UCSD-AML1 (cell line): ENCODE results near the gene NFU1.
"Not testable (repeated sequence)": the region's sequence is repeated elsewhere in the genome, so short reads cannot be mapped to it uniquely, and the experiment has no call there.

Experiments
- DNase-seq: peaks from one replicate; lab custom pipeline; 2025; ENCODE audit not compliant: unreplicated experiment; lab: John Stamatoyannopoulos, UW

The NFU1 gene

DNA sequence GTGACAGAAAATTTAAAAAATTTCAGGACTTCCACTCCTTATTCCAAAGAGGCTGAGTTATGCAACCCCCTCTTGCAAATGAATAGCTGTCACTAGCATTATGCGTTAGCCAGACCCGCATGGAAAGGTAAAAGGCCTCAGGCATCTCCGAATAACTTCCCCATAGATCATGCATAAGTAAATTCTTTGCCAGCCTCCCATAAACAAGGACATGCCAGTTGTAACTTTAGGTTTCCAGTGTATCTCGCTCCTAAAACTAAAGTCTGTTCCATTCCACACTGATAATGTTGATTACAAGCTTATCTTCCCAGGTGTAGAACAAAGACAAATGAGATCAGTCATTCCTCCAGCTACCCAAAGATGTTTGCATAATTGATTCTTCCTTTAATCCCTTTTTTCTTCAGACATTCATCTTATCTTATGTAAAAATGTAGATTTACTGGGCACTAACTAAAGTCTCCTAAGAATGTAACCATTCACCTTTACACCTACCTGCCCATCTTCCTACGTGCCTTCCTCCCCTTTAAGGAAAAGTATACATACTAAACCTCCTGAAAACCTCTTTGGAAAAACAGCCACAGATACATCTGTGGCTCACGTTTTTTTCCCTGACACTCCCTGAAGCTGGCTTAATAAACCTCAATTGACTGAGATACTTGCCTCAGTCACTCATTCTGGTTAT is 13.6 kb upstream of the NFU1 start:
- no peak for DNase-seq

- no peak for DNase-seq
Observed at GRCh38 chr2:69449906-69450305, 12.7 kb upstream of the NFU1 start.

DNA sequence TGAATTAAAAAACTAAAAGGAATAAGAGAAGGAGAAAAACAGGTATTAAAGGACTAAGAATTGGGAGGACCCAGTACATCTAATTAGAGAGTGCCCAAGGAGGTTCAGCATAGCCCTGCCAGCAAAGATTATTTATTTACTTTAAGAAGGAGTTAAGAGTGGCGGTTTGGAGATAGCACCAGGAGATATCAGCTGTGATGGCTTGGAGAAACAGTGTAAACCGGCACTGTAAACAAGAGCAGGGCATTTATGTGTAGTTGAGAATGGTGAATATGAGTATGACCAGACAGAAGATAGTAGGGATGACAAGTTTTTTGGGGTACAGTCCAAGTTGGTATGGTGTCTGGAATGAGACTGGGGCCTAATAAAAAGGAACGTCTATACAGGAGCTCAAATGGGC is 6.4 kb upstream of the NFU1 start:
- DNase-seq = not testable (repeated sequence)

DNA sequence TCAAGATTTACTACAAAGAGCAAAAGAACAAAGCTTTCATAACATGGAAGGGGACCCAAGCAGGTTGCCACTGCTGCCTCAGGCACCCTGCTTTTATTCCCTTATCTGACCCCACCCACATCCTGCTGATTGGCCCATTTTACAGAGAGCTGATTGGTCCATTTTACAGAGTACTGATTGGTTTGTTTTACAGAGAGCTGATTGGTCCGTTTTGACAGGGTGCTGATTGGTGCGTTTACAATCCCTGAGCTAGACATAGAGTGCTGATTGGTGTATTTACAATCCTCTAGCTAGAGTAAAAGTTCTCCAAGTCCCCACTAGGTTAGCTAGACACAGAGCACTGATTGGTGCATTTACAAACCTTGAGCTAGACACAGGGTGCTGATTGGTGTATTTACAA is 2.3 kb upstream of the NFU1 start:
- DNase-seq = not testable (repeated sequence)

GRCh38 chr2:69438580-69438979 is 1.3 kb upstream of the NFU1 start:
- DNase-seq = no peak

GRCh38 chr2:69437751-69438154 is 518 bp upstream of the NFU1 start:
- DNase-seq = no peak

DNA sequence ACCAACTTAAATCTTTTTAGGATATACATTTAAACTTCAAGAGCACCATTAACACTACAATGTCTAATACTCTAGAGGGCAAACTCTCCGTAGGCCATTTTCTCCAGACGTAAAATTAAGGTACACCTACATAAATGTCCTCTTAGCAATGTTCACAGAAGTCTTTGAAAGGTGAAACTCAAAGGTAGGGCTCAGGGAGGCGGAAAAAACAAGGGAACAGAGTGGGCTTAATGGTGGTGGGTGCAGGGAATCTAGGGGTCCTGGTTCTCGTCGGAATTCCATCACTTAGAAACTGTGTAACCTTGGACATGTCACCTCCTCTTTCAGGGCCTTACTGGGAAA is 668 bp downstream of the NFU1 start:
- no peak for DNase-seq

- DNase-seq = no peak
Observed at GRCh38 chr2:69434753-69435152, 2.5 kb downstream of the NFU1 start.

GRCh38 chr2:69429491-69430183 is 7.6 kb downstream of the NFU1 start:
- DNase-seq = no peak

DNA sequence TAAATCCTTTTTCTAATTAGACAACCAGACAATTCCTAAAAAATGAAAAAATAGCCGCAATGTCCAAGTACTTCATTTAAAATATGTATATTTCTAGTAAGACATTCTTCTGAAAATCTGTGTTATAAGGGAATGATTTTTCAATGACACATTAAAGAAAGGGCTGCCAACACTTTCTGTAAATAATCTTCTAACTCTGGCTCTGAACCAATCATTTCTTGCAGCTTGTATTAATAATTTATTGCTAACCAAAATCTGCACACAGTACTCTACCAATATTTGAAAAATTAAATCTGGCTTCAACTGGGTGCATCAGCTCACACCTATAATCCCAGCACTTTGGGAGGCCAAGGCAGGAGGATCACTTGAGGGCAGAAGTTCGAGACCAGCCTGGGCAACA is 8.3 kb downstream of the NFU1 start:
- DNase-seq = no peak

- DNase-seq = no peak
Observed at GRCh38 chr2:69424419-69424818, 12.8 kb downstream of the NFU1 start.

GRCh38 chr2:69422198-69422597 is 15.0 kb downstream of the NFU1 start:
- no peak for DNase-seq

- not testable (repeated sequence) for DNase-seq
Observed at GRCh38 chr2:69419111-69419510, 18.1 kb downstream of the NFU1 start.

DNA sequence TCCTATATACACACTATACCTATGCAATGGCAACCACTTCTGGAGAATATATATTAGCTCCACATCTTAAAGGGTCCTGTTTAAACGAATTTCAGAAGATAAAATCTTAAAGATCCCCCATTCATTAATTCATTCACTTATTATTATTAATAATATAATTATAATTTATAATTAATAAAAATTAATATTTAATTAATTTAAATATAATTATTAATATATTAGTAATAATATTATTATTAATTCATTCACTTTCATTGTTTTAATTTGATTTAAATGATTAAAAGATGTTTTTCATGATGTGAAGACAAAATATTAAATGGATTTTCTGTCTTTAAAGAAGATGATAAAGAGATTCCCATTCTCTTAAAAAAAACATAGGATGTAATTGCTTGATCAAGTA is 21.1 kb downstream of the NFU1 start:
- DNase-seq = no peak

DNA sequence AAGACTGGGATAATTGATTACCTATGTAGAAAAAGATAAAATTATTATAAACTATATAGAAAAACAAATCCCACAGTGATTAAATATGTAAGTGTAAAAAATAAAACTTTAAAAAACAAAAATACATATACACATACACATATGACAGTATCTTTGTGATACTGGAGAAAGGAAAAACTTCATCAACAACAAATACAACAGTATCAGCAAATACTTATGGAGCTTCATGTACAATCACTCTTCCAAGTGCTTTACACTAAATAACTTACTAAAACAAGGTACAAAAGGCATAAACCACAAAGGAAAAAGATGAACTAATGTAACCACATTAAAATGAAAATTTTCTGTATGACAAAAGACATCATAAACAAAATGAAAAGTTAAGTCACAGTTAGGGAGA is 26.1 kb downstream of the NFU1 start:
- no peak for DNase-seq

- DNase-seq = no peak
Observed at GRCh38 chr2:69405306-69405705, 31.9 kb downstream of the NFU1 start.

DNA sequence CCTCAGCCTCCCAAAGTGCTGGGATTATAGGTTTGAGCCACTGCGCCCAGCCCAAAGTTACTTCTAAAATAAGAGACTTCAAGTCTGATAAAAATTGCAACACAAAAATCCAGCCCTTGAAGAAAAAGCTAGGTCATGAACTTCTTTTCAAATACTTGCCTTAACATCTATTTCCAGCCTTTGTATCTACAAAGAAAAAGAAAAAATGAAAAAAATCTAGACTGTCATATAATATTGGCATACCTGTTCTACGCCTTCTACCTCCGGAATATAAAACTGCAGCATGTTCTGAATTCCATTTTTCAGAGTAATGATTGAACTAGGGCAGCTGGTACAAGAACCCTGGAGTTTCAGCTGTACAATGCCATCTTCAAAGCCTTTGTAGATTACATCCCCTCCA is 37.1 kb downstream of the NFU1 start:
- no peak for DNase-seq

DNA sequence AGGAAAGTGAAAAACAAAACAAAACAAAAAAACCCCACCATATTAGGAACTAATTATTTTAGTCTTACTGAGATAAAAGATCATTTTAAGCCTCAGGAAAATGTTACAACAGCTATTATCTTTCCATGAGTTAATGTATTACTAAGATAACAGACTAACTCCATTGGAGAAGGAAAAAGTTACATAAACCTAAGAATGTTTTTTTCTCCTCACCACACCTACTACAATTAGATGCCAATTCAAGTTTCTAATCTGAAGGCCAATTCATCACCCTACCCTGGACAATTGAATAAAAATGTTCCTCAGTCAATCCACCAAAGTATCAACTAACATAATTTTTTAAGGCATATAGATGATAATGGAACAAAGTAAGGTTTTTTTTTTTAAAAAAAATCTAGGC is 40.0 kb downstream of the NFU1 start:
- no peak for DNase-seq

GRCh38 chr2:69395866-69396265 is 41.4 kb downstream of the NFU1 start:
- DNase-seq = no peak

DNA sequence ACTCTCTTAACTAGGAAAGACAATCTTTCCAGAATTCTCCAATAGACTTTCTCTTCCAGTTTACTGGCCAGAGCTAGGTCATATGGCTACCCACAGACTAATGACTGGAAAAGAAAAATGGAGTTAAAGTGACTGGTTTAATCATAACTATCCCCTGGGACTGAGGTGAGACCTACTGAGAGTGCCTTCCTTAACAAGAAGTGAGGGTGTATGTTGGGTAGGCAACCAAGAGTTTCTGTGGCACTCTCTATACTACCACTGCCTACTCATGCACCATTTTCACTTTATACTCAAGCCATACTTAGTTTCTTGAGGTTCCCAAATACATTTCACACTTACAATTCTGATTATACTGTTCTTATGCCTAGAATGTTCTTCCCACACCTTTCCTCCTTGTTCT is 43.3 kb downstream of the NFU1 start:
- no peak for DNase-seq

GRCh38 chr2:69390471-69390870 is 46.8 kb downstream of the NFU1 start:
- DNase-seq = no peak

DNA sequence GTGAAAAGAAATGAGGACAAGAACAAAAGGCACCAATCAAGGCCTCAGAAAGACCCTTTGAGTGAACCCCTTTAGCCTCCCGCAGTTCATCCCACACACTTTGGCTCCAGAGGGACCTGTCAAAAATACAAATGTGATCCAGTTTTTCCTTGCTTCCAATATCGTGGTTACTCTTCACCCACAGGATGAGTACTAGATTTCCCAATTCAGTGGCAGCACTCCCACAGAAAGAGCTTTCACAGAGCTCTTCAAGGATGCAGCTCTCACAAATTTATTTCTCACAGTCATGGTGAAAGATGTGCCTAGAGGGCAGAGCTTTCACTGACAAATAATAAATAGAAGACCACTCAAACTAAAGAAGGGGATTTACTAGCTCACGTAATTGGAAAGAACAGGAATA is 47.2 kb downstream of the NFU1 start:
- DNase-seq = no peak

GRCh38 chr2:69389271-69389670 is 48.0 kb downstream of the NFU1 start:
- no peak for DNase-seq
